Psoas muscle (tissue), 8 donors: ENCODE measurements around the gene OTUB2. TPM values are rescaled to one million over a fixed set of nuclear protein-coding genes. Genes with fewer than 3 reads are reported as not detected.
A peak's percentile ranks its signal among the peaks of the same experiment; 100 is the strongest.

Experiments used
- ATAC-seq, 4 donors: fragments of 200-7000 bp; cut with Tn5 transposase; one replicate each; pipeline ENCODE4 v1.9.1; 2020; ENCODE audit warnings: moderate library complexity in 3 of 4, mild to moderate bottlenecking in 2 of 4
- DNase-seq, 2 donors: peaks; one replicate each; pipeline ENCODE4 v3.0.0-alpha.2; 2020
- H3K27ac ChIP-seq: fragments of 200-600 bp; one replicate; pipeline ENCODE4 v1.8.0; 2022
- H3K27me3 ChIP-seq, 3 donors: fragments of 200-600 bp in 1 of 3; one replicate each; pipeline versions ENCODE4 v1.6.1 to v1.8.0; 2013 to 2022; ENCODE audit warnings: low read length in 2 of 3, mild to moderate bottlenecking in 2 of 3, moderate library complexity in 1 of 3; ENCODE audit not compliant: insufficient read depth in 3 of 3
- H3K36me3 ChIP-seq, 2 donors: fragments of 200-600 bp in 1 of 2; one replicate each; pipeline versions ENCODE4 v1.6.1 to v1.8.0; 2013 to 2022; ENCODE audit warnings: low read depth in 1 of 2, mild to moderate bottlenecking in 1 of 2, moderate library complexity in 1 of 2; ENCODE audit not compliant: insufficient read depth in 1 of 2
- H3K4me1 ChIP-seq: fragments of 200-600 bp; one replicate; pipeline ENCODE4 v1.8.0; 2022
- H3K4me3 ChIP-seq: fragments of 200-600 bp; one replicate; pipeline ENCODE4 v1.8.0; 2022; ENCODE audit warnings: mild to moderate bottlenecking
- H3K9me3 ChIP-seq: fragments of 200-600 bp; one replicate; pipeline ENCODE4 v1.8.0; 2022
- CTCF ChIP-seq: fragments of 200-600 bp; IDR thresholded peaks from one replicate; pipeline ENCODE4 v1.8.0; 2022; ENCODE audit warnings: antibody characterized with exemption
- WGBS, 3 donors: extraction: QIAGEN DNeasy Blood & Tissue Kit; methylation state at CpG; one replicate each; pipeline versions ENCODE4 v1.1.6 to v1.1.7; 2013; 5-methylcytosine and 5-hydroxymethylcytosine counted together
- intact Hi-C, 2 donors: fragments of 100-400 bp; cut with DNase I; formaldehyde crosslinking; loops; one replicate each; pipeline versions ENCODE4 v1.11.0 to v1.14.2; 2022
- polyA plus RNA-seq, 3 donors: library from polyadenylated mRNA; stranded (reverse); fragments of 200-250 nt; gene quantifications; one replicate each; pipeline ENCODE4 v1.2.3, GENCODE V29; 2013
- total RNA-seq, 4 donors: library from RNA; stranded (reverse); fragmentation: NEBNext Ultra II Directional in 2 of 4; extraction: Animal tissue kit (Norgen Biotek cat#: 25700) in 2 of 4; gene quantifications; one replicate each; pipeline versions ENCODE4 v1.2.1 to v1.2.4, GENCODE V29; 2021 to 2023
- donor health status: healthy with polysubstance abuse.
- donor health status: DM: no; HTN: no; CAD: no; lungs with moderate emphysema.
- donor health status: Bipolar disorder and iron deficiency.
- donor health status: healthy.
- donor health status: DM: yes; HTN: yes; CAD: no.
- donor health status: DM: no; HTN: no; CAD: no.
- donor health status: DM: no; HTN: no; CAD: no.
- donor health status: DM: yes; HTN: yes; CAD: no.

The OTUB2 gene
- total and polyA plus RNA-seq, 7 donors, result 0.04 to 0.96 (median 0.09) TPM

- Histone ChIP-seq H3K27me3 (no peaks in the 10 kb centered on the region), H3K9me3 (peaks cover 24% of the 10 kb centered on the region), H3K27ac (no peak overlapping the region), H3K36me3 (peaks cover 0 to 28% of the 10 kb centered on the region in 2 donors), H3K4me3 (no peak overlapping the region), H3K4me1 (peaks cover 39% of the 10 kb centered on the region)
- no peak for TF ChIP-seq CTCF
- 97 to 98% (median 97%) methylated on average over 2 of the region's 2 CpGs for WGBS, 3 donors
- DNase-seq (no peak), ATAC-seq (no peak)
- intact Hi-C loops, result no loop called here
These were observed 48.9 kb downstream of the OTUB2 start for GRCh38 chr14:94075008-94075407.

- Histone ChIP-seq H3K36me3 (peaks cover 0 to 28% of the 10 kb centered on the region in 2 donors), H3K4me3 (peak overlapping the region; percentile 87), H3K9me3 (peaks cover 17% of the 10 kb centered on the region), H3K27ac (no peak overlapping the region), H3K27me3 (no peaks in the 10 kb centered on the region), H3K4me1 (peaks cover 47% of the 10 kb centered on the region)
- intact Hi-C loops, result no loop called here
- DNase-seq (no peak), ATAC-seq (no peak)
- no peak for TF ChIP-seq CTCF
- 63 to 70% (median 65%) methylated on average over 7 of the region's 7 CpGs for WGBS, 3 donors
These were observed 51.1 kb downstream of the OTUB2 start for GRCh38 chr14:94077111-94077821.

- intact Hi-C loops, result no loop called here
- Histone ChIP-seq H3K4me3 (peak overlapping the region; percentile 87), H3K27me3 (no peaks in the 10 kb centered on the region), H3K27ac (no peak overlapping the region), H3K36me3 (peaks cover 0 to 28% of the 10 kb centered on the region in 2 donors), H3K9me3 (peaks cover 17% of the 10 kb centered on the region), H3K4me1 (peaks cover 48% of the 10 kb centered on the region)
- 72 to 85% (median 75%) methylated on average over 5 of the region's 5 CpGs for WGBS, 3 donors
- ATAC-seq (no peak), DNase-seq (no peak)
- no peak for TF ChIP-seq CTCF
These were observed 51.7 kb downstream of the OTUB2 start for GRCh38 chr14:94077823-94078222.

- DNase-seq, result no peak
- 3 to 4% (median 4%) methylated on average over 15 of the region's 15 CpGs for WGBS, 3 donors
- peaks cover 6% of the 10 kb centered on the region for H3K9me3 ChIP-seq
- H3K27ac ChIP-seq, result peak overlapping the region; percentile 98
- peak overlapping the region; percentile 87 for H3K4me3 ChIP-seq
- TF ChIP-seq CTCF, result no peak
- intact Hi-C loops, result loop anchor here in 1 of 2 donors (5.0 kb wide), 1 partner anchor 57 kb away; no protein-coding TSS in a partner anchor
- peaks cover 0 to 28% of the 10 kb centered on the region in 2 donors for H3K36me3 ChIP-seq
- ATAC-seq, result peak in 3 of 4 donors; percentile 65 to 78 (median 69)
- peaks cover 48% of the 10 kb centered on the region for H3K4me1 ChIP-seq
- no peaks in the 10 kb centered on the region for H3K27me3 ChIP-seq
These were observed 53.9 kb downstream of the OTUB2 start for GRCh38 chr14:94079891-94080620.
